Erythroblast (primary cell): ENCODE results near the gene GPR27.

ENCODE experiments used
- GATA1 ChIP-seq: IDR thresholded peaks from 2 replicates; pipeline ENCODE4 v1.6.1; 2011; ENCODE audit warnings: low read depth, mild to moderate bottlenecking, control low read depth, low read length, moderate library complexity
- POLR2A ChIP-seq: IDR thresholded peaks from 2 replicates; pipeline ENCODE4 v1.6.1; 2011; ENCODE audit warnings: mild to moderate bottlenecking, low read length

DNA sequence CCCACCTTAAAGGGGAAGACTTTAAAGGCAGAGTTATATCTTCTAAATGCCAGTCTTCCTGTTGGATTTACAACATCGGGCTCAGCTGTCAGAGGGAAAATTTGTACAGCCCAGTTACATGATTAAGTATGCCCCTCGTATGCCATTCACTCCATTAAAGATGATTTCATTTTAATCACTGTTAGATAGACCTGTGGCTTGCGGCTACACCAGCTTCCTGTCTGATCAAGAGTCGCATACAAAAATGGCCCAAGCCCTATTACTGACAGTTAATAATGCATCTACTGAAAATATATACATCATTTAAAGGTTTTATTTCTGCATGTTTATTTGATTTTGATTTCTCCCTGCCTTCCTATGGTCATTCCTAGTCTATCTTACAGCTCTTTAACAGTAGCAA is 35.6 kb upstream of the GPR27 start:
- no peak for TF ChIP-seq POLR2A
- TF ChIP-seq GATA1, result no peak
